ENCODE measurements around the gene CISTR.
"Not testable (repeated sequence)": the region's sequence is repeated elsewhere in the genome, so short reads cannot be mapped to it uniquely, and the experiment has no call there.

CISTR gene

DNA sequence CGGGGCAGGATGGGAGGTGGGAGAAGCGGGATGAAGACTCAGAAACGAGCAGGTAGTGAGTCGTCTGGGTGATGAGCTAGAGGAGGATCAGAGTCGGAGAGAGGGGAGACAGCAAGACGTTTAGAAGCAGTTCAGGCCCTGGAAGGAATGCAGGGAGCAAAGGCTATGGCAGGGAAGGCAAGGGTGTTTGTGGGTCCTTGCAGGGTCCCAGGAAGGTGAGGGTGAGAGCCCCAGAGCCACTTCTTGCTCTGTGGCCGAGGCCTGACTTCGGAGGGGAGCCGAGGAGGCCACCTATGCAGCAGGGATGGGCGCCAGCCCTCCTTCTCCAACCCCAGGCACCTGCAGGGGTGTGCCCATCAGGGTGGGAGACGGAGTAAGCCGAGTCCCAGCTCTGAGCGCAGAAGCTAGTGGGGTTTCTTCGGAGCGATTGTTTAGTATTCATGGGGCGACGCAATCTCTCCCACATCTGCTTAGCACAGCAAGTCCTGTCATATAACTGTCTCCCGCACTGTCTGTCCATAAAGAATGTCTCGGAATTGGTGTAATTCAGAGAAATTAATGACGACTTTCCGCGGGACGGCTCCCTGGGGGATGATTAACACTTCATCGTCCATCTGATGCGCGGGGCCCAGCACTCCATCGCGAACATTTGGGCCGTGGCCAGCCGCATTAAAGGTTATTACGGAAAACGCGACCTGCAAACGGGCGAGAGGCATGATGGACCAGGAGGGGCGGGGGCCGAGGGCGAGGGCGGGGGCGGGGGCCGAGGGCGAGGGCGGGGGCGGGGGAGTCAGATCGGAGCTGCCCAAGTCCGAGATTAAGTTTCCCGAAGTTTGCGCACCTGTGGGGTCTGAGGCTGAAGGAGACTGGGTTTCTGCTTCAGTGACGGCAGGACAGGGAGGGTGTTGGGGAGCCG is 12.3 kb downstream of the CISTR start:
- DNase-seq, result no peak

DNA sequence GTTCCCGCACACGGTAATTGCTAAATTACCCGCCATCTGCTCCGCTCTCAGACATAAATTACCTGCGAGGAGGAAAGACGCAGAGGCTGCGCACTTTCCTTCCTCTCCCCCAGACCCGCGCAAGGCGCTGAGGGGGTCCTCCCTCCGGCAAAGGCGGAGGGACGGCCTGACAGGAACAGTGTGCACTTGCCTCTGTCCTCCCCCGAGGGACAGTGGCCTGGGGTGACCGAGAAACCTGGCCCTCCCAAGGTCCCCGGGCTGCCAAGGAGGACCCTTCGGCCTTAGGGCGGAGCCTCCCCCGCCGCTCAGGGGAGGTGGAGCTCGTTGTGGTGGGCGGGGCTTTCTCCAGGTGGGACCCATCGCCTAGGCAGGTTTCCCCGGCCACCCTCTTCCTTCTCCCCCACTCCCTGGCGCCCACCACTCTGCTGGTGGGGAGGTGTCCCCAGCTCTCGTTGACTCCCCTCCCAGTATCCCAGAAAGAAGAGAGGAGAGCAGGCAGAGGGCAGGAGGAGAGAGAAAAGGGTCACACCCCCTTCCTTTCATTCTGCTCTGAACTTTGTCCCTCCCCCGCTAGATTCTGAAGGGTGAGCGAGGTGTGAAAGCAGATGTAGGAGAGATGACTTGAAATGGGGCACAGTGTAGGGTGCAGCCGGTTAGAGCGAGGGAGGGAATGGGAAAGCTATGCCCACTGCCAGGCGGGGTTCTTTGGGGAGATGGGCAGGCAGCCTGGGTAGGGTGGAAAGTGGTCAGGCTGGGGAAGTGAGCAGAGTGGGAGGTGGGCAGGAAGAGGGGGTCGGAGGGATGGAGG is 13.2 kb downstream of the CISTR start:
- DNase-seq, result no peak

DNA sequence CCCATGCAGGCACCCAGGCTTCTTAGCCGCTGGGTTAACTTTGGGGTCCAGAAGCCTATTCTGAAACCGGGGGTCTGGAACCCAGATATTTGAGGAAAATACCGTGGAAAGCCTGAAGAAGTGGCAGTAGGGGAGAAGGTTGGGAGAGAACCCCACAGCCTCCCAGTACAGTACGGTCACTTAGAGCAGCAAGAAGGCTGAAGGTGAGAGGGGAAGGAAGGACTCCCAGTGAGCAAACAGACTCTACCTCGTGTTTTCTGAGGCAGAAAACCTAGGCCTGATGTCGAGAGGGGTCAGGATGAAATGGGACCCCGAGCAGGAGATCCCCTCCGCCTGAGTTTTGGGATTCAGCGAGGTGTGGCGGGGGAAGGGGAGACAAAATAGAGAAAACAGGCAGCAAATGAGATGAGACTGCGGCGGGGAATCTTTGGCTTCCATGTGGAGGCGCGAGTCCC is 13.8 kb downstream of the CISTR start:
- no peak for DNase-seq

DNA sequence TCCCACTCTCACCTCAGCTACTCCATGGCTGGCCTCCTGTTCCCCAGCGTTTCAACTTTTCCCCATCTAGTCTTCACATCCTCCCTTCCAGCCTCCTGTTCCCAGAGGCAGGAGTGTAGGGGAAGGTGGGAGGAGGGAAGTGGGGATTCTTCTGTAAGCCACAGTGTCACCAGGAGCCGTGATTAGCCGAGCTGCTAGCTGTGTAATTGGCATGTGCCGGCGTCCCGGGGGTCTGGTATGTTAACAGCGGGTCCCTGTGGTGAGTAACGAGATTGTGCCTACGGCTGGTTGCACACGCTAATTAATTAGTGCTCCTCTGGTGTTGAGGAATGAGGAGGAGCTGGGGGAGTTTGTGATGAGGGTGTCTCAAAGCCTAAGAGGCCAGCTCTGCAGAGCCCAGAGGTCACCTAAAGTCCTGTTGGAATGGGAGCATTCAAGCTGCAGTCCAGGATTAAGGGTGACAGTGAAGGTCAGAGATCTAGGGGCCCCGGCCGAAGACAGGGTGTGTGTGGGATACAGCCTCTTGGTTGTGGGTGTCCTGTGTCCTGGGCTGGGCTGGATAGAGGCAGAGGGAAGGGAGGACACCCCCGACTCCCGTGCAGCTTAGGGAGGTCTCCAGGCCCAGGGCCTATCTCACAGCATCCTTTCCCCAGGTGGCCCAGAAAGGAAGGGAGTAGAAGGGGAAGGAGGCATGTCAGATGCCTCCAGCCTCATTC is 14.5 kb downstream of the CISTR start:
- no peak for DNase-seq

DNA sequence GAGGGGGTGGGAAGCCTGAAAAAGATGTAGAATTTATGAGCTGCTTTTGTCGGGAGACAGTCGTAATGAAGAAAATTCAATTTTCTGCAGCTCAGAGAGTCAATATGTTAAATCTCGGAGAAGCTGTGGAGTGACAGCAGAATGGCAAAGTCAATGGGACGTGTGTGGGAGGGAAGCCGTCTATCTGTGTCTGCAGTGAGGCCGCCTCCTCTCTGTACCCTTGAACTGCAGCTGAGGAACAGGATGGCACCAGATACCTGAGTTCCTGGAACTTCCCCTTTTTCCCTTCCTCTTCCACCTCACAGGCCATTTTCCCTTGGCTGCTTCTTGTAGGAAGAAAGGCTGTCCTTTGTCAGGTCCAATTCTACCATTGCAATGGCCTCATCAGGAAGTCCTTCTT is 15.2 kb downstream of the CISTR start:
- DNase-seq, result no peak

DNA sequence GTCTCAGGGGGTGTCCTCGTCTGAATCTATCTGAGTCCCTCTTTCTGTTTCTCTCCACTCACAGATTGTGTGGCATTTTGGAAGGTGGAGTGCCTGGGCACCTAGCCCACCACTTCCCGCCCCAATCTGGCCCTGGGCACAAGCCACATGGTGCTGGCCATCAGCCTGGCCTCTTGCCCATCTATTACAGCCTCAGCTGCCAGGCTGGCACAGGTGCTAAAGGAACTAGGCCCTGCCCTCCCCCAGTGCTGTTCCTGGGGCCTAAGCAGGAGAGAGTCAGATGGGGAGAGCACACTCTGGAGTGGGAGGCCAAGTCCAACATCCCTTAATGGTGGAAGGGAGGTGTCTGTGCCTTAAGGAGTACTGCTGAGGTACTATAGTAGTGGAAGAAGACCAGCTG is 16.2 kb downstream of the CISTR start:
- no peak for DNase-seq

DNA sequence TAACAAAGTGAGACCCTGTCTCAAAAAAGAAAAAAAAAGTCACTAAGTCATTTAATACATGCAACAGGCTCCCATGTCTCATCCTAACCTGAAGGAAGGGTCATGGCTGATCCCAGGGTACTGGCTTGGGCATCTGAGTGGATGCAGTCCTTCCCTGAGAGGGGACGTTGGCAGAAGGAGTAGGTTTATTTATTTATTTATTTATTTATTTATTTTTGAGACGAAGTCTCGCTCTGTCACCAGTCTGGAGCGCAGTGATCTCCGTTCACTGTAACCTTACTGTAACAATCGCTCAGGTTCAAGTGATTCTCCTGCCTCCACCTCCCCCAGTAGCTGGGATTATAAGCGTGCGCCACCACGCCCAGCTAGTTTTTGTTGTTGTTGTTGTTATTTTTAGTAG is 17.4 kb downstream of the CISTR start:
- no peak for DNase-seq

DNA sequence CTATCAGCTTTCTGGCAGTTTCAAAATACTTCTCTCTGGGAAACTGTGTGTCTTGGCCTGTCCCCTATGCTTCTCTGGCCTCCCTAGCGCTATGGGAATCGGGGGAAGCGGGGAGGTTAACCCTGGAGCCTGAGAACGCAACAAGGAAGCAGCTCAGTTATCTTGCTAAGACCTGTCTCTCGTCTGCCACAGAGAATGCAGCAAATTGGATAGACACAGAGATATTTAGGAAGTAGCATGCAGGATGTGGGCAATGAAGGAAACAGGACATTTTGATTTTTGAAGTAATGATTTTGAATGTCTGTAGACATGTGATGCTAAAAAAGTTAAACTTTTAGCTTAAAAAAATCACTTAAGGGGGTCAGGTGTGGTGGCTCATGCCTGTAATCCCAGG is 18.0 kb downstream of the CISTR start:
- no peak for DNase-seq

DNA sequence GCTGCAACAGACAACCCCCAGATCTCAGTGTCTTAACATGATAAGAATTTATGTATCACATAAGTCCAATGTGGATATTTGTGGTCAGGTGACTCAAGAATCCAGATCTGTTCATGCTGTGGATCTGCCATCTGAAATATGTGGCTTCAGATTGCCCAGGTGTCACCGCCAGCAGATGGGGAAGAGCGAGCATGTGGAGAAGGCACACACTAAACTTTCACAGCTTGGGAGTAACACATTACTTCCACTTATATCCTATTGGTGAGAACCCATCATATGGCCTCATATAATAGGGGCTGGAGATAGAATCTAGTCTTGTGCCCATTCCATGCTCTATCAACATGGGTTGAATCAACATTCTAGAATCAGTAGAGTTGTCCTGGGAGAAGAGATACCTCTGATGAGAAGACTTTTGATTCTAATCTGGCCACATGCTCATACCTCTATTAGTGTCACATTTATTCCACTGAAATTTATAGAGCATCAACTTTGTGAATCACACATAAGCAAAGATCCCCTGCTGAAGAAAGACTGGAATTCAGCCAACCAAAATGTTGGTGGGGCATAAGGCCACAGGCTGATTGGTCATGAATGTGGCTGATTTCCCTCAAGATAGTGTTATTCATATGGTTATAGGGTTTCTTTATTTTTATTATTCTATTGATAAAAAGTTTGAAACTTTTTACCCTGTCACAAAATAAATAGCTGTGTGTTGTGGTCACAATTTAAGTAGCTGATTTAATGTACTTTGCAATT is 18.6 kb downstream of the CISTR start:
- no peak for DNase-seq

DNA sequence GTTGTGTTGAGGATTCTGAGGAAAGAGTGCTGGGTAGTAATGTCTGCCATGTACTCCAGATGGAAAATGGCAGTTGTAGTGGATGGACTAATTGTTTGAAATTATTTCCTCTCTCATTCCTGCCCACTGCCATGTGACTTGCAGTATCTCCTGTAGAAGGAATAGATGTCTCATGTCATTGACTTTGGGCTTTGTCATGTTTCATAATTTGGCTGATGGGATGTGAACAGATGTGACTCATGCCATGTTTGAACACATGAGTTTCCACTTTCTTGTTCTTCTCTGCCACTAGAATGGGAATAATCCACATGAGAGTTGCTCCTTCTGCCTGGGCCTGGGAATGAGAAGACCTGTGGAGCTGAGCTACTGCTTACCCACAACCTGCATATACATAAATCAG is 22.1 kb downstream of the CISTR start:
- no peak for DNase-seq

DNA sequence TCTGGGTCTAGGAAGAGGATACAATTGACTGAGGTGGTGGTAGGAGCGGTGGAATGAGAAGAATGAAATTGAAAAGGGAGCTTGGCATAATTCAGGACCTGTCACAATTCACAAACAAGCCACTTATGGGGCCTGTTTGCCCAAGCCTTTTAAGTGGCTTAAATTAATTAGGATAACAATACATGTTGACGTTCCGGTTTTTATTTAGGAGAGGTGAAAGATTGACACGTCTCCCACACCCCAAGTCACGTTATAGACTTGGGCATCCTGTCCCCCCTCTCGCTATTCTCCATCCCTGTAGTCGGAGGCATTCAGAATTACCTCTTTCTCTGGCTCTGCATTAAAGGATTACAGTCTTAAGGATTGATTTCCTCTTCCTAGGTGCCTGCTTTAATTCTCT is 23.6 kb downstream of the CISTR start:
- no peak for DNase-seq

DNA sequence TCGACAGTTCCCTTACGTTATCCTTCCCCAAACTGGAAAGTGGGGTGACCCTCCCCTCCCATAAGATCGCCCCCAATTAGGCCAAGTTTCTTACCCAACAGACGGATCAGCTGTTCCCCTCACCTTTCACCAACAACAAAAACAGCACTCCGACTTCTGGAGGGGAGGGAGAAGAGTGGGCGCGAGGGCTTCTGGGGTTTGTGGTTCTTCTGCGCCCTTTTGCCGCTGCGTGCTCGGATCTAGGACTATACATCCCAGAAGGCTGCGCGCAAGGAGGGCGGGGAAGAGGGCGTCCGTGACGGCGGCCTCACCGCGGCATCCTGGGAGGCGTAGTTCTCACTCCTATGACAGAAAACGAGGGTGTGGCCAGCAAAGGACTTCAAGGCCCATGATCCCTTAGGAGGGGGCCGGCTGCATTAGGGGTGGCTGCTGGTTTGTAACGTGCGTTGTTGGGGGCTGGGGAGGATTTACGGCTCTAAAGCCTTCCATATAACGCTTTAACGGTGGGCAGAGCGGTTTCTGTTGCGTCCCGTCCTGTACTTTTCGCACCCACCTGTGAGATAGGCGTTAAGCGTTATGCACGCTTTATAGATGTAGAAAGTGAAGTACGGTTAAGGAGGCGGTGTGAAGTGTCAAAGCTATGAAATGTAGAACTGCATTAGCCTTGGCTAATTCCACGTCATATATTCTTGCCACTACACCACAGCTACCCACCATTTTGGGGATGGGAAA is 24.3 kb downstream of the CISTR start, which contains the start of gene CALCOCO1:
CALCOCO1 (minus strand) TSS at position 143 of the 732 bp plus-strand sequence. CDS start 2,210 bp downstream, outside the sequence.
- peak; percentile 99 for DNase-seq

DNA sequence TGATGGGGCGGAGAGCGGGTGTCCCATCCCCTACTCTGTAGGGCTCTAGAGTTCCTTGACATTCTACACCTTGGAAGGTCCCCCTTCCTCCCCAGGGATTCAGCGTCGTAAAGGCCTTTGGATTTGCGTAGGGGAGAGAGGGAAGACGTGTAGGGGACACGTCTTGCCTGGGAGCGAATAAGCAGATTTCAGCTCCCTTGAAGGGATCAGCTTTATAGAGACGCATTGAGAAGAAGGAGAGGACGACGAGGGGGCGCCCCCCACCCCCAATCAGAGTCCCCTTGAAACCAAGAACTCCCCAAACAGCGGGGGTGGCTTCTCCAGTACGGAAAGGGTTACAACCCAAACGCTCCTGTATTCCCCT is 24.9 kb downstream of the CISTR start:
- no peak for DNase-seq

DNA sequence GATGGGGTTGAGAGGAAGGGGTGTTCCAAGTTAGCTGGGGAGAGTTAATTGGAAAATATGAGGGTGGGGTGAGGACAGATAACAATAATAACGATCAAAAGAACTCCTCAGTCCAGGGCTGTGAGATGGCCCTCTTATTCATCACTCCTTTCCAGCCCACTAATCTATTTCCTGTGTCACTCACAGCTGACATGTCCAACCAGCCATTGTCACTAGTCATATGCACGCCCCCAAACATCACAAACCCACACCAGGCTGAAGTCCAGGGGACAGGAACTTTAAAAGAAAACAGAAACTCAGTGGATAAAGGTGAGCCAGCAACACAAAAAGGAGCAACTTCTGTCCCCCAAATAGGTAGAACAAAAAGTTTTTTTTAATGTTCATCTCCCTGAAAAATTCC is 25.4 kb downstream of the CISTR start:
- DNase-seq, result no peak

DNA sequence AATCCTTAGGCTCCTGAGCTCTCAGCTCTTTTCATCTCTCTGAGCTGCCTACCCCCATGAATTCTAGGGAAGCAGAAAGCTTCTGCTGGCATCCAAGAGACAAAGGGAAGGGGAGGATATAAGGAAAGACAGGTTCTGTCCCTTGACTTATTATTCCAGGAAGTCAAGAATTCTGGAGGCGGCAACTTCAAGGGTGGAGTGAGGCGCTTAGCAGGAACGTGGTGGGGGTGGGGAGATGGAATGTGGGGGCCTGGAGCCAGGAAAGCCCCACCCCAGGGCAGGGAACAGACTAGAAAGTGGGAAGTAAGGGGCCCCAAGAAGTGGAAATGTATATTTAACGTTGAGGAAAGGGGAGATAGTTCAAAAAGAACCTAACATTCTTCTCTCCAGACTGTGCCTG is 26.0 kb downstream of the CISTR start:
- DNase-seq, result no peak

DNA sequence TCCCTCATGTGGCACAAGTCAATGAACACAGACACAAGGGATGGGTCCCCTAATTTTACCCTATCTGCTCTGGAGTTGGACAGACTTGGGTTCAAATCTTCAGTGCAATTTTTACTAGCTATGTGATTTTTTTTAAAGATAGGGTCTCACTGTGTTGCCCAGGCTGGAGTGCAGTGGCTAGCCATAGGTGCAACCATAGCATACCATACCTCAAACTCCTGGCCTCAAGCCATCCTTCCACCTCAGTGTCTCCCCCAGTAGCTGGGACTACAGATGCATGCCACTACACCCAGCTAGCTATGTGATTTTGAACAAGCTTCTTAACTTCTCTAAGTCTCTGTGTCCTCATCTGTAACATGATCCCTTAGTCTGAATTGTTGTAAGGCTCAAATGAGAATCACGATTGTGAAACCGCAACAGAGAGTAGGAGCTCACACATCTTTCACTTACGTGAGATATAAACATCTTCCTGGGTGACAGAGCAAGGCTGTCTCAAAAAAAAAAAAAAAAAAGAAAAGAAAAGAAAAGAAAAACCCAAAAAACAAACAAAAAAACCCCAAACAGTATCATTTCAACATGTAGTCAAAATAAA is 29.2 kb downstream of the CISTR start:
- DNase-seq, result no peak

DNA sequence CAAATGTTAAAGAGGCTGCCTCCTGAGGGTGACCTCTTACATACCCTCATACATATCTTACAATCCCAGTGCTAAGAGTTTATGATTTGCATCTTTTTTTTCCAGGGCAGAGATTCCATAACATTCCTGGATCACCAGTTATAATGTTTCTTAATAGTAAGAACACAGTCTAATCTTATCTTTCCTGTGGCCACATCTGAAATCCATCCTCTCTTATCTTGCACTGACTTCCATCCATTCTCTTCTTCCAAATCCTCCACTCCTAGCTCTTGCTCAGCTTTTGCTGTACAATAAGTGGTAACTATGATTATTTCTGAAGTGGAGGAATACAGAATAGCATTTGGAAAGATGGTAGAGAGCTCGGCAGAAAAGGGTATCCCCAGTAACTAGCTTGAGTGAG is 30.8 kb downstream of the CISTR start:
- DNase-seq, result no peak

DNA sequence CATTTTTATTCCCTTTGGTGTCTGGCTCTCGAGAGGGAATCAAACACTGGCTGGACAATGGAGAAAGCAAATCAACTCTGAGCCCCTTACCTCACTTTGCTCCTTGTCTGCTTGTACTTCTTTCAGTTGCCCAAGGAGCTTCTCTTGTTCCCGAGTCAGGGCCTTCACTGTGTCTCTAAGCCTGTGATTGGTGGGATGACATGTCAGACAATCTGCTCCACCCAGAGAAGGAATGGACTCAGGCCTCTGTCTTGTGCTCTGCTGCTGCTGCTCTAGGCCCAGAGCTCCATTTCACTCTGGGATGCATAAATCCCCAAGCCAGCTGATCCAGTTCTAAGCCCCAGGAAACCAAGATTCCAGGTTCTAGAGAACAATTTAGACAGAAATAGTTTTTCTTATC is 32.1 kb downstream of the CISTR start:
- DNase-seq, result no peak

DNA sequence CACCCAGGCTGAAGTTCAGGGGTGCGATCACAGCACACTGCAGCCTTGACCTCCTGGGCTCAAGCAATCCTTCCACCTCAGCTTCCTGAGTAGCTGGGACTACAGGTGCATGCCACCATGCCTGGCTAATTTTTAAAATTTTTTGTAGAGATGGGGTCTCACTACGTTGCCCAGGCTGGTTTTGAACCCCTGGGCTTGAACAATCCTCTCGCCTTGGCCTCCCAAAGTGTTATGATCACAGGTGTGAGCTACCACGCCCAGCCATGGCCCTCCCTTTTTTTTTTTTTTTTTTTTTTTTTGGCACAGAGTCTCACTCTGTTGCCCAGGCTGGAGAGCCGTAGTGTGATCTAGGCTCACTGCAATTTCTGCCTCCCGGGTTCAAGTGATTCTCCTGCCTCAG is 33.2 kb downstream of the CISTR start:
- DNase-seq, result not testable (repeated sequence)

DNA sequence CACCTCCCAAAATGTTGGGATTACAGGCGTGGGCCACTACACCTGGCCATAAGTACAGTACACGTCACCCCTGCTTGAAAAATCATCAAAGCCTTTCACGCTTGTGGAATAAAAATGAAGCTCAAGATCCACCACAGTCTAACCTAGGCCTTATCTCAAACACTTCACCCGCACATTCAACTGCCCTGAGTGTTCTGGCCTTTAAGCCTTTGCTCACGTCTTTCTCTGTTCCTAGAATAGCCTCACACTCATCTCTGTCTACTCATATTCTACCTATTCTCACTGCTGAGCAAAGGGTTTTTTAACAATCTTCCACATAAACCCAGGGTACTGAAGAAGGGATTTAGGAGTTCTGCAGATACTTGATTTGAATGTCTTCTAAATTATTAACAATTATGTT is 34.5 kb downstream of the CISTR start:
- DNase-seq, result no peak

DNA sequence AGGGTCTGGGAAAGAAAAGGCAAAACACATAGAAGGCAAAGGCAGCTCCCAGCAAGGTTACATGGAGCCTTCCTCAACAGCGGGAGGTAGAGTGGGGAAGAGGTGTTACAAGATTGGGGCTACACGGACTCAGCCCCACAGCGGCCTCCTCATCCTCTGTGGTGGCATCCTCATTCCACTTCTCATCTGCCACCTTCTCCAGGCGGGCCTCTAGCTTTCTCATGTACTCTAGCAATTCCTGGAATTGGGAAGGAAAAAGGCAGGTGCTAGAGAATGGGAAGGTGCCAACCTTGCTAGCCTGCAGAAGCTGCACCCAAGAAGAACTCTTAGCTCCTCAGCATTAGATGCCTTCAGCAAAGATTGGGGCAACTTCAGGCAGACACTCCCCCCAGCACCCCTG is 37.8 kb downstream of the CISTR start:
- DNase-seq, result no peak

DNA sequence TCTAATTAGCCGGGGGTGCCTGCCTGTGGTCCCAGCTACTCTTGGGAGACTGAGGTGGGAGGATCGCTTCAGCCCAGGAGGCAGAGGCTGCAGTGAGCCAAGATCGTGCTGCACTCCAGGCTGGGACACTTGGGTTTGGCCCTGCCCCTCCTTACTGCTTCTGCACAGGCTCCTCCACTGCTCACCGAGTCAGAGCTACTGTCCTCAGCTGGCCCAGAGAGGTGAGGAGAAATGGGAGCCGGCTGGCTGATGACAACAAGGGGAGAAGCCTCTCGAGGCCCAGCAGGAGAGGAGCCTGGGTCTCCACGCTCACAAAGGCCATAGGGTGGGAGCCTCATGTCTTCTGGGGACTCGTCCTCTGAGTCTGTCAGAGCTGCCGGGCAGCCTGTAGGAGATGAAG is 38.3 kb downstream of the CISTR start:
- DNase-seq, result no peak
